Fibroblast of lung (primary cell): ENCODE measurements around the gene SRP14. TPM values are rescaled to one million over a fixed set of nuclear protein-coding genes. Genes with fewer than 3 reads are reported as not detected.
A peak's percentile ranks its signal among the peaks of the same experiment; 100 is the strongest.

ENCODE experiments used
- DNase-seq, 2 donors: peaks; one replicate each; pipeline versions ENCODE4 v3.0.0 to v3.0.0-alpha.2; 2010; ENCODE audit warnings: low read depth in 2 of 2
- H2AFZ ChIP-seq: 2 replicates; pipeline ENCODE4 v1.5.1; 2012; ENCODE audit warnings: low read length, control low read depth, inconsistent platforms
- H3K27ac ChIP-seq: 2 replicates; pipeline ENCODE4 v1.5.1; 2011; ENCODE audit warnings: low read length, control low read depth; ENCODE audit not compliant: insufficient read depth
- H3K27me3 ChIP-seq: 2 replicates; pipeline ENCODE4 v1.5.1; 2011; ENCODE audit warnings: mild to moderate bottlenecking, low read length; ENCODE audit not compliant: control insufficient read depth, insufficient read depth
- H3K36me3 ChIP-seq: 2 replicates; pipeline ENCODE4 v1.5.1; 2011; ENCODE audit warnings: low read length; ENCODE audit not compliant: control insufficient read depth, insufficient read depth
- H3K4me1 ChIP-seq: 2 replicates; pipeline ENCODE4 v1.5.1; 2011; ENCODE audit warnings: low read length; ENCODE audit not compliant: control insufficient read depth, insufficient read depth; ENCODE audit errors: extremely low read depth
- H3K4me2 ChIP-seq: 2 replicates; pipeline ENCODE4 v1.5.1; 2011; ENCODE audit warnings: low read length, control low read depth; ENCODE audit not compliant: insufficient read depth; ENCODE audit errors: extremely low read depth
- H3K4me3 ChIP-seq, 4 experiments: fragments of 200-600 bp in 1 of 4; sonication (generic) in 1 of 4; replicated peaks in 1 of 4; 2 replicates each; pipeline ENCODE4 v1.5.1; 2011 to 2016; ENCODE audit warnings: low read length in 4 of 4, low read depth in 3 of 4, mild to moderate bottlenecking in 3 of 4, control low read depth in 2 of 4, inconsistent platforms in 1 of 4, mixed read lengths in 1 of 4; ENCODE audit not compliant: insufficient read depth in 1 of 4; ENCODE audit errors: control extremely low read depth in 1 of 4
- H3K79me2 ChIP-seq: 2 replicates; pipeline ENCODE4 v1.5.1; 2012; ENCODE audit warnings: mild to moderate bottlenecking, low read length, inconsistent platforms; ENCODE audit not compliant: control insufficient read depth, insufficient read depth
- H3K9ac ChIP-seq: 2 replicates; pipeline ENCODE4 v1.5.1; 2011; ENCODE audit warnings: mild to moderate bottlenecking, low read length, control low read depth; ENCODE audit not compliant: insufficient read depth
- H3K9me3 ChIP-seq: 2 replicates; pipeline ENCODE4 v1.5.1; 2012; ENCODE audit warnings: low read depth, low read length; ENCODE audit not compliant: control insufficient read depth, insufficient read depth
- H4K20me1 ChIP-seq: 2 replicates; pipeline ENCODE4 v1.5.1; 2011; ENCODE audit warnings: low read length; ENCODE audit not compliant: control insufficient read depth, insufficient read depth; ENCODE audit errors: extremely low read depth
- EZH2 ChIP-seq: IDR thresholded peaks from 2 replicates; pipeline ENCODE4 v1.5.1; 2012; ENCODE audit warnings: low read length, control low read depth, mild to moderate bottlenecking; ENCODE audit errors: missing control alignments
- polyA plus RNA-seq, 2 donors: library from polyadenylated mRNA; depleted of rRNA in 1 of 2; stranded (reverse) in 1 of 2; unstranded in 1 of 2; fragments of >200 nt; gene quantifications; 2 replicates each; pipeline ENCODE4 v1.2.1, GENCODE V29; 2011 to 2012; ENCODE audit warnings: missing spikeins in 1 of 2
- total RNA-seq: library from RNA; depleted of rRNA; stranded (reverse); fragments of >200 nt; gene quantifications from 2 replicates; pipeline ENCODE4 v1.2.1, GENCODE V29; 2014
- TF ChIP-seq, protein P1 (sequence below), 2 donors: IDR thresholded peaks in 1 of 2; conservative IDR thresholded peaks in 1 of 2; 1 replicate in 1 of 2; 2 replicates in 1 of 2; pipeline ENCODE4 v1.5.1; 2011 to 2012; ENCODE audit warnings: low read length in 2 of 2, control low read depth in 1 of 2, inconsistent platforms in 1 of 2, low read depth in 1 of 2, mild to moderate bottlenecking in 1 of 2

Gene SRP14
- total and polyA plus RNA-seq, 2 donors (not counting 1 experiment from before 2014, with no cell fraction given) = 162 to 465 TPM

- H4K20me1 ChIP-seq = no peaks in the 10 kb centered on the region
- H3K79me2 ChIP-seq = no peaks in the 10 kb centered on the region
- no peak overlapping the region for H3K9ac ChIP-seq
- no peak overlapping the region for H3K4me3 ChIP-seq
- TF ChIP-seq, protein P1, sequence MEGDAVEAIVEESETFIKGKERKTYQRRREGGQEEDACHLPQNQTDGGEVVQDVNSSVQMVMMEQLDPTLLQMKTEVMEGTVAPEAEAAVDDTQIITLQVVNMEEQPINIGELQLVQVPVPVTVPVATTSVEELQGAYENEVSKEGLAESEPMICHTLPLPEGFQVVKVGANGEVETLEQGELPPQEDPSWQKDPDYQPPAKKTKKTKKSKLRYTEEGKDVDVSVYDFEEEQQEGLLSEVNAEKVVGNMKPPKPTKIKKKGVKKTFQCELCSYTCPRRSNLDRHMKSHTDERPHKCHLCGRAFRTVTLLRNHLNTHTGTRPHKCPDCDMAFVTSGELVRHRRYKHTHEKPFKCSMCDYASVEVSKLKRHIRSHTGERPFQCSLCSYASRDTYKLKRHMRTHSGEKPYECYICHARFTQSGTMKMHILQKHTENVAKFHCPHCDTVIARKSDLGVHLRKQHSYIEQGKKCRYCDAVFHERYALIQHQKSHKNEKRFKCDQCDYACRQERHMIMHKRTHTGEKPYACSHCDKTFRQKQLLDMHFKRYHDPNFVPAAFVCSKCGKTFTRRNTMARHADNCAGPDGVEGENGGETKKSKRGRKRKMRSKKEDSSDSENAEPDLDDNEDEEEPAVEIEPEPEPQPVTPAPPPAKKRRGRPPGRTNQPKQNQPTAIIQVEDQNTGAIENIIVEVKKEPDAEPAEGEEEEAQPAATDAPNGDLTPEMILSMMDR (conservative IDR thresholded peaks at IDR 0.05 in 1 of 2, IDR thresholded peaks at IDR 0.05 in 1 of 2; ENCODE audit: low read depth in 1 of 2, low read length in 2 of 2) = no peak
- TF ChIP-seq EZH2 = no peak
- no peaks in the 10 kb centered on the region for H3K9me3 ChIP-seq
- no peaks in the 10 kb centered on the region for H3K36me3 ChIP-seq
- peak overlapping the region; percentile 11 for H3K27ac ChIP-seq
- H3K4me2 ChIP-seq = no peak overlapping the region
- no peak for DNase-seq
- no peak overlapping the region for H2AFZ ChIP-seq
- peaks cover 28% of the 10 kb centered on the region for H3K4me1 ChIP-seq
- H3K27me3 ChIP-seq = no peaks in the 10 kb centered on the region
Observed at GRCh38 chr15:40048211-40048792, 9.3 kb upstream of the SRP14 start.

DNA sequence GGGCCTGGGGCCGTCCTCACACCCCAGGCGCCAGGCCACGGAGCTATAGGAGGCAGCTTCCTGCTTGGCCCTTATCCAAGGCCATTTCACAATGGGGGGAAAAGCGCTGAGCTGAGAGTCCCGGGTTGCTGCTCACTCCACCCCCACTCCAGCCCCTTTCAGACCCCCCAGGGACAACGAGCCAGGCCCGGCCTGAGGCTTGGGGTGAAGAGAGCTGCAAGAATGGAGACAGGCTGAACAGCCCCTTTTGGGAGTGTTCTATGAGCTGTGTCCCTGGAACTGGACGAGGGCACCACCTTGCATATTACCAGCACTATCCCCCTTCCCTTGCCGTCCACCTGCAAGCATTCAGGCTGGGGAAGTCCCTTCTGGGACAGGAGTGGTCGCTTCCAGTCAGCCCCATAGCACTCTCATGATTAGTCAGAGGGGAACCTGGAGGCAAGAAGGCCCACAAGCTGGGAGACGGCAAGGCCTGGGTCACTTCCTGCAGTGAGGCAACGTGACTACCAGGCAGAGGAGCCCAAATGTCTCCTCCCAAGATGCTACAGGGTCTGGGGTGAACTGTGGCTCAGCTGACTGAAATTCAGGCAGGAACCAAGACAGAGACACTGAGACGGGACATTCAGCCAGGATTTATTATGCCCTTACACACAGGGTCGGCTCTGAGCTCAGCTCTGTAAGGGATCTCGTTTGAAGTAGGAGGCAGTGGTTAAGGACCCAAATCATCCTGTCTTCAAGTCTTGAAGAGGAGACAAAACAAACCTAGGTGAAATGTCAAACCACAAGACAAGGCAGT is 8.6 kb upstream of the SRP14 start:
- TF ChIP-seq EZH2 = no peak
- TF ChIP-seq, protein P1 (conservative IDR thresholded peaks at IDR 0.05 in 1 of 2, IDR thresholded peaks at IDR 0.05 in 1 of 2; ENCODE audit: low read depth in 1 of 2, low read length in 2 of 2) = no peak
- no peak overlapping the region for H3K4me3 ChIP-seq
- H3K4me1 ChIP-seq = peaks cover 28% of the 10 kb centered on the region
- no peak overlapping the region for H3K9ac ChIP-seq
- H2AFZ ChIP-seq = no peak overlapping the region
- no peaks in the 10 kb centered on the region for H3K79me2 ChIP-seq
- peak; percentile 58 to 84 for DNase-seq
- H3K36me3 ChIP-seq = no peaks in the 10 kb centered on the region
- H3K27ac ChIP-seq = peak overlapping the region; percentile 11
- H4K20me1 ChIP-seq = no peaks in the 10 kb centered on the region
- H3K9me3 ChIP-seq = no peaks in the 10 kb centered on the region
- H3K4me2 ChIP-seq = no peak overlapping the region
- H3K27me3 ChIP-seq = no peaks in the 10 kb centered on the region

- Histone ChIP-seq H3K4me3 (no peak overlapping the region), H3K4me2 (no peak overlapping the region), H3K27me3 (no peaks in the 10 kb centered on the region), H3K79me2 (no peaks in the 10 kb centered on the region), H3K4me1 (peaks cover 28% of the 10 kb centered on the region), H3K9me3 (no peaks in the 10 kb centered on the region), H3K27ac (peak overlapping the region; percentile 11), H3K36me3 (no peaks in the 10 kb centered on the region), H2AFZ (no peak overlapping the region), H4K20me1 (no peaks in the 10 kb centered on the region), H3K9ac (no peak overlapping the region)
- no peak for TF ChIP-seq EZH2
- TF ChIP-seq, protein P1 (conservative IDR thresholded peaks at IDR 0.05 in 1 of 2, IDR thresholded peaks at IDR 0.05 in 1 of 2; ENCODE audit: low read depth in 1 of 2, low read length in 2 of 2) = no peak
- DNase-seq = peak; percentile 74 to 86
Observed at GRCh38 chr15:40046721-40047414, 7.9 kb upstream of the SRP14 start.
